Spleen (tissue), 11 donors: Measurements from ENCODE around the gene SLC35F3. TPM values are rescaled to one million over a fixed set of nuclear protein-coding genes. Genes with fewer than 3 reads are reported as not detected.

Experiments
- DNase-seq: peaks from one replicate; pipeline ENCODE4 v3.0.0-alpha.2; 2020
- H3K27ac ChIP-seq, 8 donors: fragments of 200-600 bp; sonication (generic) in 7 of 8; 1 replicate in 4 of 8; 2 replicates in 4 of 8; pipeline versions ENCODE4 v1.5.0 to v1.8.0; 2016 to 2021; ENCODE audit warnings: inconsistent platforms in 4 of 8, mild to moderate bottlenecking in 4 of 8, moderate library complexity in 1 of 8
- H3K27me3 ChIP-seq, 7 donors: fragments of 200-600 bp; sonication (generic) in 6 of 7; replicated peaks in 1 of 7; 1 replicate in 4 of 7; 2 replicates in 3 of 7; pipeline versions ENCODE4 v1.5.0 to v1.8.0; 2016 to 2021; ENCODE audit warnings: inconsistent platforms in 3 of 7, mild to moderate bottlenecking in 1 of 7
- H3K36me3 ChIP-seq, 6 donors: fragments of 200-600 bp; sonication (generic) in 5 of 6; 1 replicate in 4 of 6; 2 replicates in 2 of 6; pipeline versions ENCODE4 v1.5.0 to v1.8.0; 2016 to 2021; ENCODE audit warnings: inconsistent platforms in 2 of 6
- H3K4me1 ChIP-seq, 6 donors: fragments of 200-600 bp; sonication (generic) in 5 of 6; 1 replicate in 3 of 6; 2 replicates in 3 of 6; pipeline versions ENCODE4 v1.5.0 to v1.8.0; 2016 to 2021; ENCODE audit warnings: inconsistent platforms in 3 of 6
- H3K4me3 ChIP-seq, 8 donors: fragments of 200-600 bp; sonication (generic) in 7 of 8; 1 replicate in 4 of 8; 2 replicates in 4 of 8; pipeline versions ENCODE4 v1.5.0 to v1.8.0; 2016 to 2021; ENCODE audit warnings: inconsistent platforms in 4 of 8, mild to moderate bottlenecking in 4 of 8, moderate library complexity in 2 of 8
- H3K9me3 ChIP-seq, 8 donors: fragments of 200-600 bp; sonication (generic) in 7 of 8; 1 replicate in 4 of 8; 2 replicates in 4 of 8; pipeline versions ENCODE4 v1.5.0 to v1.8.0; 2016 to 2021; ENCODE audit warnings: inconsistent platforms in 4 of 8
- CTCF ChIP-seq, 11 experiments: fragments of 200-600 bp in 7 of 11; fragments of 450-650 bp in 4 of 11; sonication (generic) in 4 of 11; IDR thresholded peaks in 8 of 11; conservative IDR thresholded peaks in 3 of 11; 1 replicate in 7 of 11; 2 replicates in 4 of 11; pipeline versions ENCODE4 v1.4.0 to v1.8.0; 2016 to 2021; ENCODE audit warnings: antibody characterized with exemption in 11 of 11, inconsistent platforms in 4 of 11, mild to moderate bottlenecking in 1 of 11
- POLR2A ChIP-seq, 3 donors: fragments of 450-650 bp; IDR thresholded peaks; one replicate each; pipeline ENCODE4 v1.5.1; 2017; ENCODE audit warnings: antibody characterized with exemption in 3 of 3, mild to moderate bottlenecking in 1 of 3
- POLR2AphosphoS5 ChIP-seq, 3 donors: sonication (generic); formaldehyde crosslinking; IDR thresholded peaks; one replicate each; pipeline ENCODE4 v1.5.1; 2017; ENCODE audit warnings: antibody characterized with exemption in 3 of 3
- WGBS, 5 donors: extraction: QIAGEN DNeasy Blood & Tissue Kit in 3 of 5; methylation state at CpG; one replicate each; pipeline versions ENCODE4 v1.1.5 to v1.1.7; 2013 to 2018; 5-methylcytosine and 5-hydroxymethylcytosine counted together
- intact Hi-C: fragments of 100-400 bp; cut with DNase I; formaldehyde crosslinking; loops from one replicate; pipeline ENCODE4 v1.15.0; 2023; ENCODE audit warnings: low total_unique reads
- polyA plus RNA-seq, 3 donors: library from polyadenylated mRNA; stranded (reverse); fragments of 200-250 nt; gene quantifications; one replicate each; pipeline ENCODE4 v1.2.1, GENCODE V29; 2013
- total RNA-seq, 7 donors: library from RNA; depleted of rRNA in 3 of 7; stranded (reverse); fragments of >200 nt in 3 of 7; fragmentation: NEBNext Ultra II Directional in 4 of 7; extraction: Animal tissue kit (Norgen Biotek cat#: 25700) in 4 of 7; gene quantifications; one replicate each; pipeline versions ENCODE4 v1.1.0 to v1.2.1, GENCODE V29; 2016 to 2021
- donor health status: healthy with polysubstance abuse.
- donor health status: DM: no; HTN: no; CAD: no; lungs with moderate emphysema.
- donor health status: DM: no; HTN: no; CAD: no.
- donor health status: Bipolar disorder and iron deficiency.
- donor health status: healthy.
- donor health status: DM: no; HTN: no; CAD: no.
- donor health status: DM: yes; HTN: yes; CAD: no.

SLC35F3 gene
- total and polyA plus RNA-seq, 10 donors, result 0.03 to 0.44 (median 0.11) TPM; not detected in 5

GRCh38 chr1:234327577-234328164, 423.2 kb downstream of the SLC35F3 start:
- intact Hi-C loops, result no loop called here

GRCh38 chr1:234330843-234331215, 426.4 kb downstream of the SLC35F3 start:
- WGBS, 5 donors, result 71 to 84% (median 77%) methylated on average over 4 of the region's 4 CpGs

More at GRCh38 chr1:234327577-234328164, 423.2 kb downstream of the SLC35F3 start:
- WGBS, 5 donors, result 79 to 95% (median 89%) methylated on average over 9 of the region's 9 CpGs
- Histone ChIP-seq H3K4me3 (no peak overlapping the region), H3K27me3 (peaks cover 0 to 26% (median 12%) of the 10 kb centered on the region in 7 donors), H3K9me3 (no peaks in the 10 kb centered on the region), H3K36me3 (no peaks in the 10 kb centered on the region), H3K4me1 (peaks cover 0 to 33% (median 8%) of the 10 kb centered on the region in 6 donors), H3K27ac (no peak overlapping the region)
- TF ChIP-seq CTCF (IDR thresholded peaks at IDR 0.05 in 8 of 11, conservative IDR thresholded peaks at IDR 0.05 in 3 of 11), result no peak
- no peak for DNase-seq

GRCh38 chr1:234331507-234331906, 427.0 kb downstream of the SLC35F3 start:
- no peak overlapping the region for H3K4me3 ChIP-seq
- peaks cover 0 to 14% (median 10%) of the 10 kb centered on the region in 8 donors for H3K9me3 ChIP-seq
- WGBS, 5 donors, result 45 to 78% (median 50%) methylated on average over 2 of the region's 2 CpGs
- peak overlapping the region in 1 of 8 donors; percentile 1 for H3K27ac ChIP-seq
- no peaks in the 10 kb centered on the region for H3K36me3 ChIP-seq
- peaks cover 0 to 27% (median 5%) of the 10 kb centered on the region in 6 donors for H3K4me1 ChIP-seq
- H3K27me3 ChIP-seq, result peaks cover 0 to 14% (median 0%) of the 10 kb centered on the region in 7 donors
- intact Hi-C loops, result no loop called here
- peak in 1 of 3 donors; percentile 47 for TF ChIP-seq POLR2AphosphoS5 (IDR thresholded peaks at IDR 0.05)
- no peak for TF ChIP-seq POLR2A (IDR thresholded peaks at IDR 0.05)
- no peak for DNase-seq

More at GRCh38 chr1:234330843-234331215, 426.4 kb downstream of the SLC35F3 start:
- H3K27me3 ChIP-seq, result peaks cover 0 to 14% (median 0%) of the 10 kb centered on the region in 7 donors
- H3K4me1 ChIP-seq, result peaks cover 0 to 33% (median 8%) of the 10 kb centered on the region in 6 donors
- TF ChIP-seq CTCF (IDR thresholded peaks at IDR 0.05 in 8 of 11, conservative IDR thresholded peaks at IDR 0.05 in 3 of 11) (no peak), POLR2AphosphoS5 (IDR thresholded peaks at IDR 0.05) (no peak), POLR2A (IDR thresholded peaks at IDR 0.05) (no peak)
- no peak overlapping the region for H3K4me3 ChIP-seq
- intact Hi-C loops, result no loop called here
- DNase-seq, result no peak
- peak overlapping the region in 1 of 8 donors; percentile 50 for H3K27ac ChIP-seq
- H3K36me3 ChIP-seq, result no peaks in the 10 kb centered on the region
- H3K9me3 ChIP-seq, result peaks cover 0 to 7% (median 3%) of the 10 kb centered on the region in 8 donors

- Histone ChIP-seq H3K27me3 (peaks cover 0 to 6% (median 0%) of the 10 kb centered on the region in 7 donors), H3K4me1 (peaks cover 0 to 7% (median 0%) of the 10 kb centered on the region in 6 donors), H3K4me3 (no peak overlapping the region)
These were observed 431.9 kb downstream of the SLC35F3 start for GRCh38 chr1:234336359-234336758.

More at GRCh38 chr1:234336359-234336758, 431.9 kb downstream of the SLC35F3 start:
- TF ChIP-seq CTCF (IDR thresholded peaks at IDR 0.05 in 8 of 11, conservative IDR thresholded peaks at IDR 0.05 in 3 of 11) (no peak), POLR2A (IDR thresholded peaks at IDR 0.05) (no peak), POLR2AphosphoS5 (IDR thresholded peaks at IDR 0.05) (no peak)
- Histone ChIP-seq H3K36me3 (no peaks in the 10 kb centered on the region), H3K9me3 (peaks cover 0 to 54% (median 46%) of the 10 kb centered on the region in 8 donors), H3K27ac (no peak overlapping the region)
- 85 to 93% (median 86%) methylated on average over 2 of the region's 2 CpGs for WGBS, 5 donors
- DNase-seq, result no peak
- intact Hi-C loops, result no loop called here
